Activated naive CD4-positive, alpha-beta T cell treated with anti-CD3 and anti-CD28 coated beads, Interleukin-2, amount 10 ng/mL, durations not matched to agents 5 hours and 36 hours (primary cell): ENCODE results near the gene ABCB8. TPM values are rescaled to one million over a fixed set of nuclear protein-coding genes. Genes with fewer than 3 reads are reported as not detected.

Experiments used
- total RNA-seq, 2 experiments: library from RNA; stranded (reverse); gene quantifications; one replicate each; pipeline ENCODE4 v1.2.3, GENCODE V29; 2021

Gene ABCB8
- total RNA-seq: 10 to 100 TPM; 56.1 to 57.4 TPM

GRCh38 chr7:151028131-151028947 lies at the start of gene ABCB8:
Gene ABCB8, plus strand, starts transcription at chr7:151028450. Its CDS starts 66 bp downstream, at chr7:151028516.

GRCh38 chr7:150990416-150991186 lies 37.6 kb upstream of the ABCB8 start, which contains the start of gene NOS3:
Gene NOS3, plus strand, starts transcription at chr7:150991017. Its CDS starts 2,787 bp downstream, at chr7:150993804.

GRCh38 chr7:151024435-151025056 lies 3.7 kb upstream of the ABCB8 start, which contains the start of gene ATG9B:
Gene ATG9B, minus strand, starts transcription at chr7:151024494. Its CDS starts 71 bp downstream, at chr7:151024423.

GRCh38 chr7:151047976-151048815 lies 19.9 kb downstream of the ABCB8 start, which contains the start of gene ASIC3:
Gene ASIC3, plus strand, starts transcription at chr7:151048531. Its CDS starts 355 bp downstream, at chr7:151048886.

GRCh38 chr7:151057506-151057988 lies 29.3 kb downstream of the ABCB8 start, which contains the start of gene CDK5:
Gene CDK5, minus strand, starts transcription at chr7:151057897. Its CDS starts 49 bp downstream, at chr7:151057848.

GRCh38 chr7:151059367-151060112 lies 31.3 kb downstream of the ABCB8 start, which contains the start of gene SLC4A2:
Gene SLC4A2, plus strand, starts transcription at chr7:151059589. Its CDS starts 2,399 bp downstream, at chr7:151061988.

GRCh38 chr7:151080522-151081169 lies 52.4 kb downstream of the ABCB8 start, which contains the start of gene FASTK:
Gene FASTK, minus strand, starts transcription at chr7:151080809. Its CDS starts 43 bp downstream, at chr7:151080766.

GRCh38 chr7:151083071-151083823 lies 55.0 kb downstream of the ABCB8 start, which contains the start of gene TMUB1:
Gene TMUB1, minus strand, starts transcription at chr7:151083493. Its CDS starts 930 bp downstream, at chr7:151082563.

GRCh38 chr7:151085691-151086620 lies 57.7 kb downstream of the ABCB8 start, which contains the start of gene AGAP3:
Gene AGAP3, plus strand, starts transcription at chr7:151086475. Its CDS starts 267 bp downstream, at chr7:151086742.

Other genes starting within 250 kb of the ABCB8 start
- gene TMEM176B, start 228.1 kb upstream of the ABCB8 start, total RNA-seq: not detected
- not detected for gene TMEM176A, start 227.7 kb upstream of the ABCB8 start, total RNA-seq
- gene AOC1, start 175.9 kb upstream of the ABCB8 start, total RNA-seq: not detected
- under 1 TPM; 0.73 to 0.75 TPM for gene KCNH2, start 50.1 kb upstream of the ABCB8 start, total RNA-seq
- 10 to 100 TPM; 31.9 to 38.1 TPM for gene NOS3, start 37.4 kb upstream of the ABCB8 start, total RNA-seq
- gene ATG9B, start 4.0 kb upstream of the ABCB8 start, total RNA-seq: 10 to 100 TPM; 14.4 to 15.7 TPM
- 1 to 10 TPM; 3.7 to 5.3 TPM for gene ASIC3, start 20.1 kb downstream of the ABCB8 start, total RNA-seq
- gene CDK5, start 29.4 kb downstream of the ABCB8 start, total RNA-seq: 10 to 100 TPM; 17.5 to 19.8 TPM
- gene SLC4A2, start 31.1 kb downstream of the ABCB8 start, total RNA-seq: 100 to 1,000 TPM; 103 to 106 TPM
- 10 to 100 TPM; 73.5 to 81.0 TPM for gene FASTK, start 52.4 kb downstream of the ABCB8 start, total RNA-seq
- gene TMUB1, start 55.0 kb downstream of the ABCB8 start, total RNA-seq: 10 to 100 TPM; 63.6 to 71.8 TPM
- 10 to 100 TPM; 23.4 to 23.9 TPM for gene AGAP3, start 58.0 kb downstream of the ABCB8 start, total RNA-seq
- gene GBX1, start 139.2 kb downstream of the ABCB8 start, total RNA-seq: not detected
- not detected for gene ASB10, start 158.8 kb downstream of the ABCB8 start, total RNA-seq
- under 1 TPM in 1 of 2 experiments, not detected in 1; 0.88 TPM for gene H2BK1, start 182.0 kb downstream of the ABCB8 start, total RNA-seq
- gene ABCF2, start 198.8 kb downstream of the ABCB8 start, total RNA-seq: 10 to 100 TPM; 25.1 TPM
- gene CHPF2, start 204.0 kb downstream of the ABCB8 start, total RNA-seq: 10 to 100 TPM; 41.0 to 43.6 TPM
- gene SMARCD3, start 220.2 kb downstream of the ABCB8 start, total RNA-seq: 1 to 10 TPM; 2.3 to 2.4 TPM